GM23338 (cell line): Measurements from ENCODE around the gene ZNF534. TPM values are rescaled to one million over a fixed set of nuclear protein-coding genes. Genes with fewer than 3 reads are reported as not detected.

Experiments
- CREB1 ChIP-seq: fragments of 250-450 bp; sonication (Bioruptor Pico); IDR thresholded peaks from 2 replicates; pipeline ENCODE4 v1.5.0; 2020; ENCODE audit warnings: low read depth, mild to moderate bottlenecking, moderate library complexity
- CTCF ChIP-seq, 2 experiments: fragments of 200-600 bp in 1 of 2; sonication (generic) in 1 of 2; conservative IDR thresholded peaks; 2 replicates each; pipeline versions ENCODE4 v1.5.1 to v1.6.1; 2016 to 2017; ENCODE audit warnings: antibody characterized with exemption in 2 of 2, low read depth in 2 of 2, mild to moderate bottlenecking in 2 of 2, moderate library complexity in 1 of 2
- EZH2phosphoT487 ChIP-seq: fragments of 200-600 bp; sonication (generic); IDR thresholded peaks from one replicate; pipeline ENCODE4 v1.8.1; 2018; ENCODE audit warnings: antibody characterized with exemption; ENCODE audit not compliant: unreplicated experiment
- NANOG ChIP-seq: IDR thresholded peaks from 2 replicates; pipeline ENCODE4 v1.6.1; 2016; ENCODE audit warnings: antibody characterized with exemption, borderline replicate concordance
- REST ChIP-seq: IDR thresholded peaks from one replicate; pipeline ENCODE4 v1.6.1; 2018; ENCODE audit warnings: antibody characterized with exemption; ENCODE audit not compliant: unreplicated experiment
- STAT1 ChIP-seq: IDR thresholded peaks from one replicate; pipeline ENCODE4 v1.6.1; 2016; ENCODE audit warnings: antibody characterized with exemption; ENCODE audit not compliant: unreplicated experiment
- ZNF114 ChIP-seq: fragments of 250-450 bp; sonication (Bioruptor Pico); IDR thresholded peaks from 2 replicates; pipeline ENCODE4 v1.5.0; 2020; ENCODE audit warnings: mild to moderate bottlenecking, moderate library complexity
- ZNF331 ChIP-seq: fragments of 250-450 bp; sonication (Bioruptor Pico); IDR thresholded peaks from 2 replicates; pipeline ENCODE4 v1.5.0; 2020; ENCODE audit warnings: low read depth, mild to moderate bottlenecking, moderate library complexity
- ZNF462 ChIP-seq: fragments of 250-450 bp; sonication (Bioruptor Pico); IDR thresholded peaks from 2 replicates; pipeline ENCODE4 v1.5.0; 2020; ENCODE audit warnings: mild to moderate bottlenecking, moderate library complexity
- polyA plus RNA-seq: library from polyadenylated mRNA; unstranded; fragments of >200 nt; fragmentation: Nextera tagmentation; extraction: Ambion mirVana; gene quantifications from 2 replicates; pipeline ENCODE4 v1.2.1, GENCODE V29; 2016
- total RNA-seq: library from RNA; depleted of rRNA; stranded (reverse); fragments of >200 nt; shearing (Covaris generic); gene quantifications from 2 replicates; pipeline ENCODE4 v1.2.3, GENCODE V29; 2014

ZNF534 gene
- total and polyA plus RNA-seq, 2 experiments from 2014 or later: 0.10 to 1.0 TPM

GRCh38 chr19:52498571-52498970 lies 69.6 kb downstream of the ZNF534 start (continued):
- TF ChIP-seq ZNF462 (CRISPR knock-in tag) (no peak), CTCF (conservative IDR thresholded peaks at IDR 0.05; ENCODE audit: low read depth in 2 of 2) (no peak), REST (no peak), EZH2phosphoT487 (no peak), ZNF114 (CRISPR knock-in tag) (no peak), CREB1 (CRISPR knock-in tag) (no peak), NANOG (no peak), STAT1 (no peak), ZNF331 (CRISPR knock-in tag) (no peak)
